Activated CD8-positive, alpha-beta memory T cell treated with anti-CD3 and anti-CD28 coated beads for 36 hours (primary cell): ENCODE results near the gene ADIRF. TPM values are rescaled to one million over a fixed set of nuclear protein-coding genes. Genes with fewer than 3 reads are reported as not detected.

Source experiments
- CTCF ChIA-PET: fragments of 350-600 bp; sonication (Branson Sonifier 250); formaldehyde crosslinking; loops from one replicate; lab custom pipeline; 2021; ENCODE audit warnings: antibody characterized with exemption; lab: Charles Lee
- POLR2A ChIA-PET: fragments of 350-600 bp; sonication (Branson Sonifier 250); formaldehyde crosslinking; loops from one replicate; lab custom pipeline; 2021; ENCODE audit warnings: antibody characterized with exemption; lab: Charles Lee
- total RNA-seq, 2 experiments: library from RNA; stranded (reverse); gene quantifications; one replicate each; pipeline ENCODE4 v1.2.3, GENCODE V29; 2021

Gene ADIRF
- total RNA-seq, 2 experiments from 2014 or later = not detected

GRCh38 chr10:86958116-86958900 lies 10.0 kb upstream of the ADIRF start, which contains the start of gene SNCG:
TSS of gene SNCG (plus strand) at chr10:86958599. CDS start at chr10:86958698, 99 bp downstream.
- CTCF ChIA-PET = interaction anchor here (1.9 kb wide), 1 partner anchor 19 kb away, joined by 12 read pairs; no protein-coding TSS in a partner anchor
- POLR2A ChIA-PET = no interaction called here

- ChIA-PET CTCF (interaction anchor here (1.9 kb wide), 1 partner anchor 20 kb away, joined by 12 read pairs; no protein-coding TSS in a partner anchor), POLR2A (no interaction called here)
Observed at GRCh38 chr10:86958901-86959736, 9.2 kb upstream of the ADIRF start.

- ChIA-PET POLR2A (no interaction called here), CTCF (interaction anchor here (1.9 kb wide), 1 partner anchor 20 kb away, joined by 12 read pairs; no protein-coding TSS in a partner anchor)
Observed at GRCh38 chr10:86959737-86960002, 8.6 kb upstream of the ADIRF start.

- CTCF ChIA-PET = interaction anchor here (0.9 to 1.9 kb wide), 4 partner anchors 11 to 21 kb away, joined by 3 to 12 read pairs (median 6); no protein-coding TSS in a partner anchor
Observed at GRCh38 chr10:86960003-86960862, 8.0 kb upstream of the ADIRF start.

GRCh38 chr10:86960863-86961434 lies 7.3 kb upstream of the ADIRF start:
- POLR2A ChIA-PET = no interaction called here
- CTCF ChIA-PET = interaction anchor here (0.9 to 1.5 kb wide), 3 partner anchors 10 to 22 kb away, joined by 3 to 8 read pairs (median 4); no protein-coding TSS in a partner anchor

More at GRCh38 chr10:86960003-86960862, 8.0 kb upstream of the ADIRF start:
- POLR2A ChIA-PET = no interaction called here

GRCh38 chr10:86961481-86962091 lies 6.7 kb upstream of the ADIRF start:
- CTCF ChIA-PET = interaction anchor here (1.5 kb wide), 1 partner anchor 22 kb away, joined by 8 read pairs; no protein-coding TSS in a partner anchor
- POLR2A ChIA-PET = no interaction called here

GRCh38 chr10:86962136-86962980 lies 5.9 kb upstream of the ADIRF start:
- POLR2A ChIA-PET = no interaction called here
- CTCF ChIA-PET = no interaction called here

- POLR2A ChIA-PET = no interaction called here
Observed at GRCh38 chr10:86962981-86963310, 5.3 kb upstream of the ADIRF start.

GRCh38 chr10:86963341-86963919 lies 4.9 kb upstream of the ADIRF start:
- ChIA-PET POLR2A (no interaction called here), CTCF (no interaction called here)

More at GRCh38 chr10:86962981-86963310, 5.3 kb upstream of the ADIRF start:
- CTCF ChIA-PET = no interaction called here

GRCh38 chr10:86964061-86964846 lies 4.0 kb upstream of the ADIRF start:
- POLR2A ChIA-PET = no interaction called here
- CTCF ChIA-PET = no interaction called here

- POLR2A ChIA-PET = no interaction called here
- CTCF ChIA-PET = no interaction called here
Observed at GRCh38 chr10:86964847-86965190, 3.5 kb upstream of the ADIRF start.

- POLR2A ChIA-PET = no interaction called here
- CTCF ChIA-PET = interaction anchor here (0.6 to 2.1 kb wide), 7 partner anchors 14 to 195 kb away, joined by 3 to 10 read pairs (median 4); no protein-coding TSS in a partner anchor
Observed at GRCh38 chr10:86965986-86966654, 2.2 kb upstream of the ADIRF start.

- ChIA-PET POLR2A (no interaction called here), CTCF (interaction anchor here (0.7 to 2.1 kb wide), 7 partner anchors 10 to 589 kb away, joined by 3 to 5 read pairs (median 4); no protein-coding TSS in a partner anchor)
Observed at GRCh38 chr10:86967481-86967941, 771 bp upstream of the ADIRF start.

- POLR2A ChIA-PET = no interaction called here
- CTCF ChIA-PET = interaction anchor here (1.1 to 1.6 kb wide), 3 partner anchors 27 to 569 kb away, joined by 3 to 5 read pairs (median 4); no protein-coding TSS in a partner anchor
Observed at GRCh38 chr10:86968994-86969355, 693 bp downstream of the ADIRF start.

GRCh38 chr10:86969421-86970041 lies 1.2 kb downstream of the ADIRF start:
- POLR2A ChIA-PET = no interaction called here
- CTCF ChIA-PET = interaction anchor here (0.6 to 1.6 kb wide), 3 partner anchors 28 to 90 kb away, joined by 3 to 6 read pairs (median 5); no protein-coding TSS in a partner anchor
